Lower lobe of right lung (tissue), 2 donors: Measurements from ENCODE around the gene XAB2. TPM values are rescaled to one million over a fixed set of nuclear protein-coding genes. Genes with fewer than 3 reads are reported as not detected.
A peak's percentile ranks its signal among the peaks of the same experiment; 100 is the strongest.

ENCODE experiments used
- ATAC-seq, 2 donors: fragments of 200-7000 bp; cut with Tn5 transposase; one replicate each; pipeline ENCODE4 v1.9.1; 2020 to 2022; ENCODE audit warnings: mild to moderate bottlenecking in 2 of 2, moderate library complexity in 2 of 2
- DNase-seq: peaks from one replicate; pipeline ENCODE4 v3.0.0-alpha.2; 2020
- H3K27ac ChIP-seq: fragments of 200-600 bp; one replicate; pipeline ENCODE4 v1.8.0; 2022
- H3K27me3 ChIP-seq: fragments of 200-600 bp; one replicate; pipeline ENCODE4 v1.8.0; 2022; ENCODE audit warnings: low read depth
- H3K36me3 ChIP-seq: fragments of 200-600 bp; one replicate; pipeline ENCODE4 v1.8.0; 2022; ENCODE audit warnings: mild to moderate bottlenecking
- H3K4me1 ChIP-seq: fragments of 200-600 bp; one replicate; pipeline ENCODE4 v1.8.0; 2022
- H3K4me3 ChIP-seq: fragments of 200-600 bp; one replicate; pipeline ENCODE4 v1.8.0; 2022; ENCODE audit warnings: mild to moderate bottlenecking
- H3K9me3 ChIP-seq: fragments of 200-600 bp; one replicate; pipeline ENCODE4 v1.8.0; 2022
- CTCF ChIP-seq: fragments of 200-600 bp; IDR thresholded peaks from one replicate; pipeline ENCODE4 v1.8.0; 2022; ENCODE audit warnings: antibody characterized with exemption, mild to moderate bottlenecking
- intact Hi-C: fragments of 100-400 bp; cut with DNase I; formaldehyde crosslinking; loops from one replicate; pipeline ENCODE4 v1.11.0; 2022
- total RNA-seq: library from RNA; stranded (reverse); fragmentation: NEBNext Ultra II Directional; extraction: Animal tissue kit (Norgen Biotek cat#: 25700); gene quantifications from one replicate; pipeline ENCODE4 v1.2.1, GENCODE V29; 2021
- donor health status: DM: no; HTN: yes; CAD: no; lungs with severe emphysema.

Gene XAB2
- total RNA-seq, 1 donor from 2014 or later = 42.0 TPM

- H3K4me3 ChIP-seq = peak within 1 kb of the TSS; percentile 33
- intact Hi-C loops = no loop called here
- ATAC-seq (no peak), DNase-seq (no peak)
- no peaks in the 10 kb centered on the region for H3K4me1 ChIP-seq
- H3K27ac ChIP-seq = peak within 1 kb of the TSS; percentile 24
- H3K9me3 ChIP-seq = no peaks in the 10 kb centered on the region
- H3K27me3 ChIP-seq = peaks cover 22% of the 10 kb centered on the region
- TF ChIP-seq CTCF = no peak
- no peaks in the 10 kb centered on the region for H3K36me3 ChIP-seq
Observed at GRCh38 chr19:7668842-7669241, 39.5 kb upstream of the XAB2 start, which contains the start of gene RETN. Gene RETN (plus strand): TSS chr19:7669049. CDS start chr19:7669327, 278 bp downstream.

- Histone ChIP-seq H3K4me3 (no peak overlapping the region), H3K9me3 (no peaks in the 10 kb centered on the region), H3K27me3 (peaks cover 16% of the 10 kb centered on the region), H3K4me1 (no peaks in the 10 kb centered on the region), H3K27ac (no peak overlapping the region), H3K36me3 (no peaks in the 10 kb centered on the region)
- no peak for TF ChIP-seq CTCF
- DNase-seq = no peak
- intact Hi-C loops = no loop called here
- ATAC-seq = no peak
Observed at GRCh38 chr19:7665076-7665475, 35.7 kb upstream of the XAB2 start.

GRCh38 chr19:7663706-7664105 is 34.4 kb upstream of the XAB2 start:
- intact Hi-C loops = no loop called here
- Histone ChIP-seq H3K9me3 (no peaks in the 10 kb centered on the region), H3K27ac (no peak overlapping the region), H3K36me3 (no peaks in the 10 kb centered on the region), H3K4me3 (no peak overlapping the region), H3K4me1 (no peaks in the 10 kb centered on the region), H3K27me3 (peaks cover 5% of the 10 kb centered on the region)
- DNase-seq (no peak), ATAC-seq (no peak)
- no peak for TF ChIP-seq CTCF

- no peak overlapping the region for H3K27ac ChIP-seq
- H3K4me3 ChIP-seq = no peak overlapping the region
- peaks cover 6% of the 10 kb centered on the region for H3K4me1 ChIP-seq
- no peak for TF ChIP-seq CTCF
- ATAC-seq (no peak), DNase-seq (no peak)
- intact Hi-C loops = no loop called here
- H3K27me3 ChIP-seq = peaks cover 5% of the 10 kb centered on the region
- H3K9me3 ChIP-seq = no peaks in the 10 kb centered on the region
- H3K36me3 ChIP-seq = no peaks in the 10 kb centered on the region
Observed at GRCh38 chr19:7662657-7663056, 33.3 kb upstream of the XAB2 start.

GRCh38 chr19:7661744-7662538 is 32.6 kb upstream of the XAB2 start:
- H3K4me1 ChIP-seq = peaks cover 7% of the 10 kb centered on the region
- H3K4me3 ChIP-seq = no peak overlapping the region
- no peaks in the 10 kb centered on the region for H3K36me3 ChIP-seq
- H3K27me3 ChIP-seq = peaks cover 5% of the 10 kb centered on the region
- intact Hi-C loops = no loop called here
- ATAC-seq (no peak), DNase-seq (no peak)
- no peaks in the 10 kb centered on the region for H3K9me3 ChIP-seq
- no peak for TF ChIP-seq CTCF
- no peak overlapping the region for H3K27ac ChIP-seq
